ENCODE data around the gene LMX1A. TPM values are rescaled to one million over a fixed set of nuclear protein-coding genes. Genes with fewer than 3 reads are reported as not detected.

The LMX1A gene
- polyA plus RNA-seq, 3 donors, result not detected

DNA sequence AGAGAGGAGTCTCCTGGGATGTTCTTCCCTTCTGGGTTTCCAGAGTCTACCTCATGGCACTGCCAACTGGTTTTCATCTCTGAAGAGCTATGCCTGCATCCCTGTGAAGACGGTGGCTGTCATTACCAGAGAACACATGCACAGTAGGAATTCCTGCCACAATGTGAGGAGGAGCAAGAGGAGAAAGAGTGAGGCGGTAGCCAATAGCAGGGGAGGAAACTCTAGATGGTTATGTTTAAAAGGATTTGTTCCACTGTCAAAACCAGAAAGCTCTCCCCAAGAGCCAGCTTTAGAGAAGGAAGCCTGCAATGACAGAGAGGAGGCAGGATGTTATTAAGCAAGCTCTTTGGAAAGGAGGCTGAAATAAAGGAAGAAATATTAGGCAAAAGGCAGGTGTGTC, 12.3 kb downstream of the LMX1A start:
- Mint-ChIP-seq H3K27ac (no peak overlapping the region), H3K4me1 (no peaks in the 10 kb centered on the region), H3K9me3 (peaks cover 0 to 13% (median 0%) of the 10 kb centered on the region in 7 donors), H3K36me3 (no peaks in the 10 kb centered on the region), H3K27me3 (ENCODE audit: low read depth in 3 of 3) (peaks cover 33 to 68% (median 57%) of the 10 kb centered on the region in 3 donors), H3K4me3 (peak overlapping the region in 1 of 2 donors; percentile 56)
- intact Hi-C loops (cut with micrococcal nuclease), result no loop called here
- no peaks in the 10 kb centered on the region for H3K4me1 ChIP-seq (ENCODE audit: control insufficient read depth in 1 of 2, insufficient read depth in 2 of 2, low read length in 2 of 2)
- WGBS (ENCODE audit: insufficient coverage), result 20% methylated on average over 1 of the region's 2 CpGs
- H4K20me1 ChIP-seq (ENCODE audit: insufficient read depth, low read length), result no peaks in the 10 kb centered on the region
- H3K4me2 ChIP-seq (replicated peaks; ENCODE audit: extremely low read depth, low read length, poor library complexity, severe bottlenecking), result no peak overlapping the region
- peaks cover 41 to 45% of the 10 kb centered on the region in 2 donors for H3K27me3 ChIP-seq (ENCODE audit: control insufficient read depth in 2 of 2, insufficient read depth in 2 of 2, low read length in 2 of 2)
- no peaks in the 10 kb centered on the region for H3K36me3 ChIP-seq (replicated peaks in 1 of 2; ENCODE audit: control insufficient read depth in 1 of 2, insufficient read depth in 2 of 2, low read length in 2 of 2)
- TF ChIP-seq CTCF (IDR thresholded peaks at IDR 0.05), result no peak
- H3K9ac ChIP-seq (ENCODE audit: insufficient read depth, low read length, poor library complexity, severe bottlenecking), result no peak overlapping the region
- DNase-seq, result no peak
- no peak overlapping the region for H3K4me3 ChIP-seq (replicated peaks in 1 of 3; ENCODE audit: low read depth in 2 of 3, low read length in 3 of 3)
- no peak overlapping the region for H3K27ac ChIP-seq (ENCODE audit: low read depth in 1 of 2, low read length in 2 of 2)
- no peak overlapping the region for H2AFZ ChIP-seq (ENCODE audit: insufficient read depth, low read depth, low read length, poor library complexity, severe bottlenecking)
- no peaks in the 10 kb centered on the region for H3K9me3 ChIP-seq (replicated peaks in 1 of 2; ENCODE audit: control insufficient read depth in 1 of 2, insufficient read depth in 1 of 2, low read length in 2 of 2)
- H3K79me2 ChIP-seq (ENCODE audit: insufficient read depth, low read length), result no peaks in the 10 kb centered on the region

GRCh38 chr1:165342587-165342986, 13.9 kb downstream of the LMX1A start:
- intact Hi-C loops (cut with micrococcal nuclease), result no loop called here
- no peak overlapping the region for H3K4me3 Mint-ChIP-seq
- no peak overlapping the region for H3K27ac Mint-ChIP-seq
- no CpG with 5 or more reads among the region's 2 CpGs for WGBS (ENCODE audit: insufficient coverage)
- no peaks in the 10 kb centered on the region for H3K4me1 ChIP-seq (ENCODE audit: control insufficient read depth in 1 of 2, insufficient read depth in 2 of 2, low read length in 2 of 2)
- H2AFZ ChIP-seq (ENCODE audit: insufficient read depth, low read depth, low read length, poor library complexity, severe bottlenecking), result no peak overlapping the region
- no peak overlapping the region for H3K9ac ChIP-seq (ENCODE audit: insufficient read depth, low read length, poor library complexity, severe bottlenecking)
- TF ChIP-seq CTCF (IDR thresholded peaks at IDR 0.05), result no peak
- no peaks in the 10 kb centered on the region for H3K79me2 ChIP-seq (ENCODE audit: insufficient read depth, low read length)
- H3K27me3 ChIP-seq (ENCODE audit: control insufficient read depth in 2 of 2, insufficient read depth in 2 of 2, low read length in 2 of 2), result peaks cover 30 to 32% of the 10 kb centered on the region in 2 donors
- no peak overlapping the region for H3K4me2 ChIP-seq (replicated peaks; ENCODE audit: extremely low read depth, low read length, poor library complexity, severe bottlenecking)
- no peaks in the 10 kb centered on the region for H4K20me1 ChIP-seq (ENCODE audit: insufficient read depth, low read length)
- H3K9me3 Mint-ChIP-seq, result peaks cover 0 to 13% (median 0%) of the 10 kb centered on the region in 7 donors
- no peaks in the 10 kb centered on the region for H3K9me3 ChIP-seq (replicated peaks in 1 of 2; ENCODE audit: control insufficient read depth in 1 of 2, insufficient read depth in 1 of 2, low read length in 2 of 2)
- H3K27ac ChIP-seq (ENCODE audit: low read depth in 1 of 2, low read length in 2 of 2), result no peak overlapping the region
- peaks cover 21 to 52% (median 44%) of the 10 kb centered on the region in 3 donors for H3K27me3 Mint-ChIP-seq (ENCODE audit: low read depth in 3 of 3)
- H3K36me3 Mint-ChIP-seq, result no peaks in the 10 kb centered on the region
- no peaks in the 10 kb centered on the region for H3K36me3 ChIP-seq (replicated peaks in 1 of 2; ENCODE audit: control insufficient read depth in 1 of 2, insufficient read depth in 2 of 2, low read length in 2 of 2)
- no peaks in the 10 kb centered on the region for H3K4me1 Mint-ChIP-seq
- DNase-seq, result no peak
- no peak overlapping the region for H3K4me3 ChIP-seq (replicated peaks in 1 of 3; ENCODE audit: low read depth in 2 of 3, low read length in 3 of 3)
